Ascending aorta (tissue), 2 donors: ENCODE measurements around the gene ARPC5. TPM values are rescaled to one million over a fixed set of nuclear protein-coding genes. Genes with fewer than 3 reads are reported as not detected.

Experiments
- DNase-seq, 2 donors: peaks; one replicate each; pipeline ENCODE4 v3.0.0-alpha.2; 2019; ENCODE audit warnings: low spot score in 2 of 2
- H3K27ac ChIP-seq, 2 donors: fragments of 200-600 bp; sonication (generic); one replicate each; pipeline ENCODE4 v1.5.1; 2016 to 2017; ENCODE audit warnings: mild to moderate bottlenecking in 1 of 2
- H3K27me3 ChIP-seq: fragments of 200-600 bp; sonication (generic); one replicate; pipeline ENCODE4 v1.5.1; 2017
- H3K36me3 ChIP-seq, 2 donors: fragments of 200-600 bp; sonication (generic); one replicate each; pipeline ENCODE4 v1.5.1; 2016
- H3K4me1 ChIP-seq, 2 donors: fragments of 200-600 bp; sonication (generic); one replicate each; pipeline ENCODE4 v1.5.1; 2016 to 2017; ENCODE audit warnings: mild to moderate bottlenecking in 1 of 2
- H3K4me3 ChIP-seq, 2 donors: fragments of 200-600 bp; sonication (generic); one replicate each; pipeline ENCODE4 v1.5.1; 2016 to 2017; ENCODE audit warnings: mild to moderate bottlenecking in 1 of 2
- H3K9me3 ChIP-seq, 2 donors: fragments of 200-600 bp; sonication (generic); one replicate each; pipeline ENCODE4 v1.5.1; 2016
- intact Hi-C: fragments of 100-400 bp; cut with DNase I; formaldehyde crosslinking; loops from one replicate; pipeline ENCODE4 v1.15.1; 2023
- total RNA-seq: library from RNA; depleted of rRNA; stranded (reverse); fragments of >200 nt; gene quantifications from one replicate; pipeline ENCODE4 v1.1.0, GENCODE V29; 2016
- TF ChIP-seq, protein P1 (sequence below), 3 experiments: fragments of 200-600 bp in 2 of 3; fragments of 450-650 bp in 1 of 3; sonication (generic) in 2 of 3; IDR thresholded peaks; one replicate each; pipeline ENCODE4 v1.5.1; 2016 to 2019; ENCODE audit warnings: antibody characterized with exemption in 3 of 3, mild to moderate bottlenecking in 1 of 3, moderate library complexity in 1 of 3

The ARPC5 gene
- total RNA-seq, 1 donor from 2014 or later, result 48.3 TPM

GRCh38 chr1:183597656-183598347 is 37.8 kb downstream of the ARPC5 start:
- H3K4me3 ChIP-seq, result no peak overlapping the region
- intact Hi-C loops, result no loop called here
- no peaks in the 10 kb centered on the region for H3K27me3 ChIP-seq
- H3K9me3 ChIP-seq, result no peaks in the 10 kb centered on the region
- H3K36me3 ChIP-seq, result no peaks in the 10 kb centered on the region
- TF ChIP-seq, protein P1, sequence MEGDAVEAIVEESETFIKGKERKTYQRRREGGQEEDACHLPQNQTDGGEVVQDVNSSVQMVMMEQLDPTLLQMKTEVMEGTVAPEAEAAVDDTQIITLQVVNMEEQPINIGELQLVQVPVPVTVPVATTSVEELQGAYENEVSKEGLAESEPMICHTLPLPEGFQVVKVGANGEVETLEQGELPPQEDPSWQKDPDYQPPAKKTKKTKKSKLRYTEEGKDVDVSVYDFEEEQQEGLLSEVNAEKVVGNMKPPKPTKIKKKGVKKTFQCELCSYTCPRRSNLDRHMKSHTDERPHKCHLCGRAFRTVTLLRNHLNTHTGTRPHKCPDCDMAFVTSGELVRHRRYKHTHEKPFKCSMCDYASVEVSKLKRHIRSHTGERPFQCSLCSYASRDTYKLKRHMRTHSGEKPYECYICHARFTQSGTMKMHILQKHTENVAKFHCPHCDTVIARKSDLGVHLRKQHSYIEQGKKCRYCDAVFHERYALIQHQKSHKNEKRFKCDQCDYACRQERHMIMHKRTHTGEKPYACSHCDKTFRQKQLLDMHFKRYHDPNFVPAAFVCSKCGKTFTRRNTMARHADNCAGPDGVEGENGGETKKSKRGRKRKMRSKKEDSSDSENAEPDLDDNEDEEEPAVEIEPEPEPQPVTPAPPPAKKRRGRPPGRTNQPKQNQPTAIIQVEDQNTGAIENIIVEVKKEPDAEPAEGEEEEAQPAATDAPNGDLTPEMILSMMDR (IDR thresholded peaks at IDR 0.05), result no peak
- no peak overlapping the region for H3K27ac ChIP-seq
- H3K4me1 ChIP-seq, result no peaks in the 10 kb centered on the region
- no peak for DNase-seq

DNA sequence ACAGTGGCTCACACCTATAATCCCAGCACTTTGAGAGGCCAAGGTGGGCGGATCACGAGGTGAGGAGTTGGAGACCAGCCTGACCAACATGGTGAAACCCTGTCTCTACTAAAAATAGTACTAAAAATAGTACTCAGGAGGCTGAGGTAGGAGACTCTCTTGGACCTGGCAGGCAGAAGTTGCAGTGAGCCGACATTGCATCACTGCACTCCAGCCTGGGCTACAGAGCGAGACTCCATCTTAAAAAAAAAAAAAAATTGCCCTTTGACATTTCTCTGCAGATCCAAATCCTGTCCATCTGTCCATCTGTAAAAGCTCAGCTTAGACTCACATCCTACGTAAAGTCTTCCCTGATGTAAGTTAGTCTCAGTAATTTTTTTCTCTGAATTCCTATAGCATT is 39.1 kb downstream of the ARPC5 start:
- Histone ChIP-seq H3K4me1 (no peaks in the 10 kb centered on the region), H3K27me3 (no peaks in the 10 kb centered on the region), H3K4me3 (no peak overlapping the region), H3K36me3 (no peaks in the 10 kb centered on the region), H3K27ac (no peak overlapping the region), H3K9me3 (no peaks in the 10 kb centered on the region)
- intact Hi-C loops, result no loop called here
- TF ChIP-seq, protein P1 (IDR thresholded peaks at IDR 0.05), result no peak
- DNase-seq, result no peak

GRCh38 chr1:183595537-183595936 is 40.0 kb downstream of the ARPC5 start:
- no peaks in the 10 kb centered on the region for H3K9me3 ChIP-seq
- no peak for DNase-seq
- TF ChIP-seq, protein P1 (IDR thresholded peaks at IDR 0.05), result no peak
- intact Hi-C loops, result no loop called here
- no peak overlapping the region for H3K4me3 ChIP-seq
- no peaks in the 10 kb centered on the region for H3K4me1 ChIP-seq
- H3K27ac ChIP-seq, result no peak overlapping the region
- H3K36me3 ChIP-seq, result no peaks in the 10 kb centered on the region
- H3K27me3 ChIP-seq, result no peaks in the 10 kb centered on the region

GRCh38 chr1:183593356-183593755 is 42.2 kb downstream of the ARPC5 start:
- H3K36me3 ChIP-seq, result no peaks in the 10 kb centered on the region
- no peak overlapping the region for H3K4me3 ChIP-seq
- TF ChIP-seq, protein P1 (IDR thresholded peaks at IDR 0.05), result no peak
- H3K4me1 ChIP-seq, result no peaks in the 10 kb centered on the region
- DNase-seq, result peak in 1 of 2 donors; percentile 63
- intact Hi-C loops, result no loop called here
- H3K27me3 ChIP-seq, result no peaks in the 10 kb centered on the region
- no peaks in the 10 kb centered on the region for H3K9me3 ChIP-seq
- H3K27ac ChIP-seq, result no peak overlapping the region

DNA sequence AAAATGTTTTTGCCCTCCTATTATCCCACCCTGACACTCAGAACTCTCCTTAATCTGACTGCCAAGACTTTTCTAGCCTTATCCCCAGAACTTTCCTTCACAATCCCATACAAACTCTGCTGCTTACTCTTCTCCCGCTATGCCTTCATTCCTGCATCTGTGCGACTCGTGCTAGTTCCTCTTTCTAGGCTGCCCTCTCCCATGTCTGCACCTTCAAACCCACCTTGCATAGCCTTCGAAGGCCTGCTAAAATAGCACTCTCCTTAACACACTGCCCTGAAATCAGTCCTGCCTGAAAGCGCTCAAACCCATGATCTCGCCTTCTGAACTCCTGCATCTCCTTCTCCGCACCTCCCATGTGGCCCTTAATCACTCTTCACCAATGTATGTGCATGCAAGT is 42.9 kb downstream of the ARPC5 start:
- intact Hi-C loops, result no loop called here

More for the DNA sequence above, 42.9 kb downstream of the ARPC5 start:
- no peaks in the 10 kb centered on the region for H3K4me1 ChIP-seq
- H3K4me3 ChIP-seq, result no peak overlapping the region
- no peaks in the 10 kb centered on the region for H3K36me3 ChIP-seq
- no peak overlapping the region for H3K27ac ChIP-seq
- no peaks in the 10 kb centered on the region for H3K9me3 ChIP-seq
- peak in 1 of 2 donors; percentile 28 for DNase-seq
- H3K27me3 ChIP-seq, result no peaks in the 10 kb centered on the region
- TF ChIP-seq, protein P1 (IDR thresholded peaks at IDR 0.05), result no peak
